ENCODE measurements around the gene ACE2.

The ACE2 gene

GRCh38 chrX:15600049-15600448 lies 711 bp downstream of the ACE2 start:
- no peak for TF ChIP-seq CTCF (IDR thresholded peaks at IDR 0.05)

- no peak for TF ChIP-seq CTCF (IDR thresholded peaks at IDR 0.05)
Observed at GRCh38 chrX:15599461-15599860, 1.3 kb downstream of the ACE2 start.

- TF ChIP-seq CTCF (IDR thresholded peaks at IDR 0.05) = no peak
Observed at GRCh38 chrX:15598026-15598425, 2.7 kb downstream of the ACE2 start.

GRCh38 chrX:15594371-15594770 lies 6.4 kb downstream of the ACE2 start:
- peak; percentile 13; the same call in 1 of the 2 replicates for TF ChIP-seq CTCF (IDR thresholded peaks at IDR 0.05)

- TF ChIP-seq CTCF (IDR thresholded peaks at IDR 0.05) = no peak
Observed at GRCh38 chrX:15579778-15580747, 20.7 kb downstream of the ACE2 start.

- TF ChIP-seq CTCF (IDR thresholded peaks at IDR 0.05) = no peak
Observed at GRCh38 chrX:15576019-15576418, 24.7 kb downstream of the ACE2 start.

- no peak for TF ChIP-seq CTCF (IDR thresholded peaks at IDR 0.05)
Observed at GRCh38 chrX:15574017-15574416, 26.7 kb downstream of the ACE2 start.
